ENCODE measurements around the gene DHX8.

The DHX8 gene

GRCh38 chr17:43572368-43572980 is 88.7 kb downstream of the DHX8 start:
- DNase-seq (ENCODE audit: low spot score) (no peak), FAIRE-seq (no peak)

DNA sequence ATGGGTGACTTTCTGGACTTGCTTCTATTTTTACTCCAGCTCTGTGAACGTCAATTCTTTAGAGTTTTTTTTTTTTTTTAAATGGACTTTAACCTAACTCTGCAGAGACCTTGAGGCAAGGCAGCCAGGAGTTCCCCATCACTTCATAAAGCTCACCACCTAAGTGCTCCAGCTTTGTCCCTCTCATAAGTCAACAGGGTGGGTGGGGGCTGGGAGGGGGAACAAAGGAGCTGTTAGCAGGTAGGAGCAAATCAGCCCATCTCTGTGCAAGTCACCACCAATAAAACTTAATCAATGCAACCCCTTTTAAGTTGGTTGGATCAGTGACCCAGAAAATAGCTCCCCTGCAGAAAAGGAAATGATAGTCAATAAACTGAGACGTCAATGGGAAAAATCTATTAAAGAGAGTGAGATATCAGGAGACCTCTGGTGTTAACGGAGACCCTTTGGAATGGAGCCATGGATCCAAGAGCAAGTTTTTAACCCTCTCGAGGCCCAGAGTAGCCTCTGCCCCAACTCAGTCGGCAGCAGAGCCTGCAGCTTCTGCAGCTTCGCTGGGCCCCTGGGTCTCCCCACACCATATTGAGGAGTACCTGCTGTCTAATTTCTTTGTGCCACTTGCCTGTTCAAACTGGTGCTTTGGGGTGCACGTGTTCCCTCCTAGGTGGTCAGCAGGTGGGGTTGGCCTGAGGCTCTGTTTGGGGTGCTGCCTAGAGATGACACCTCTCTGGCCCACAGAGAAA is 90.0 kb downstream of the DHX8 start:
- DNase-seq (ENCODE audit: low spot score) (no peak), FAIRE-seq (no peak)

DNA sequence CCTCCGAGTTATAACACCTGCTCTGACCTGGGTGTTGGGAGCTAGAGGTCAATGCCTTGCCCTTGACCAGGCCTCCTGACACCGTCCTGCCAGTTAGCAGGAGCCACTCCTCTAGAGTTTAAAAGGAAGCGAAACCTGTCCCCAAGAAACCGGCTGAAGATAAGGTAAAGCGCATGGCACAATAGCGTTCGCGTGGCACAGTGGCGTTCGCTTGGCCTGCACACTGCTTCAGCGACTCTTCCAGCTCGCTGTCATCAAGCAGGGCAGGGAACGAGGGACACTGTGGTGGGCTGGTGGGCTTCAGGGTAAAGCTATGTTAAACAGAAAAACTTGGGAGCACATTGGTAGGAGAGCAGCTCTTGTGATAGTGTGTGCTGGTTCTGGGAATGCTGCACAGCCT is 90.6 kb downstream of the DHX8 start:
- FAIRE-seq: no peak
- DNase-seq (ENCODE audit: low spot score): no peak

GRCh38 chr17:43574896-43575525 is 91.2 kb downstream of the DHX8 start:
- DNase-seq (ENCODE audit: low spot score): no peak
- FAIRE-seq: no peak
